Thyroid gland (tissue), 4 donors: ENCODE data around the gene KCNJ11.

Source experiments
- POLR2A ChIP-seq, 2 donors: fragments of 450-650 bp; IDR thresholded peaks; one replicate each; pipeline ENCODE4 v1.6.1; 2017; ENCODE audit warnings: antibody characterized with exemption in 2 of 2, mild to moderate bottlenecking in 2 of 2, moderate library complexity in 1 of 2
- TF ChIP-seq, protein P1 (sequence below), 6 experiments: fragments of 200-600 bp in 3 of 6; fragments of 450-650 bp in 3 of 6; sonication (generic) in 3 of 6; IDR thresholded peaks; one replicate each; pipeline ENCODE4 v1.5.1; 2016 to 2019; ENCODE audit warnings: antibody characterized with exemption in 6 of 6, mild to moderate bottlenecking in 2 of 6, inconsistent platforms in 1 of 6, moderate library complexity in 1 of 6

GRCh38 chr11:17397311-17398002 is 9.0 kb upstream of the KCNJ11 start:
- TF ChIP-seq, protein P1, sequence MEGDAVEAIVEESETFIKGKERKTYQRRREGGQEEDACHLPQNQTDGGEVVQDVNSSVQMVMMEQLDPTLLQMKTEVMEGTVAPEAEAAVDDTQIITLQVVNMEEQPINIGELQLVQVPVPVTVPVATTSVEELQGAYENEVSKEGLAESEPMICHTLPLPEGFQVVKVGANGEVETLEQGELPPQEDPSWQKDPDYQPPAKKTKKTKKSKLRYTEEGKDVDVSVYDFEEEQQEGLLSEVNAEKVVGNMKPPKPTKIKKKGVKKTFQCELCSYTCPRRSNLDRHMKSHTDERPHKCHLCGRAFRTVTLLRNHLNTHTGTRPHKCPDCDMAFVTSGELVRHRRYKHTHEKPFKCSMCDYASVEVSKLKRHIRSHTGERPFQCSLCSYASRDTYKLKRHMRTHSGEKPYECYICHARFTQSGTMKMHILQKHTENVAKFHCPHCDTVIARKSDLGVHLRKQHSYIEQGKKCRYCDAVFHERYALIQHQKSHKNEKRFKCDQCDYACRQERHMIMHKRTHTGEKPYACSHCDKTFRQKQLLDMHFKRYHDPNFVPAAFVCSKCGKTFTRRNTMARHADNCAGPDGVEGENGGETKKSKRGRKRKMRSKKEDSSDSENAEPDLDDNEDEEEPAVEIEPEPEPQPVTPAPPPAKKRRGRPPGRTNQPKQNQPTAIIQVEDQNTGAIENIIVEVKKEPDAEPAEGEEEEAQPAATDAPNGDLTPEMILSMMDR (IDR thresholded peaks at IDR 0.05) = no peak
- no peak for TF ChIP-seq POLR2A (IDR thresholded peaks at IDR 0.05)
